Aorta (tissue), 5 donors: ENCODE results near the gene SLC31A1. TPM values are rescaled to one million over a fixed set of nuclear protein-coding genes. Genes with fewer than 3 reads are reported as not detected.
"Not testable (repeated sequence)": the region's sequence is repeated elsewhere in the genome, so short reads cannot be mapped to it uniquely, and the experiment has no call there.

Experiments used
- ATAC-seq: fragments of 200-7000 bp; cut with Tn5 transposase; one replicate; pipeline ENCODE4 v1.9.1; 2022; ENCODE audit warnings: moderate library complexity; ENCODE audit not compliant: low FRiP score
- DNase-seq, 2 donors: peaks; one replicate each; pipeline ENCODE4 v3.0.0-alpha.2; 2020
- H3K27ac ChIP-seq, 2 donors: one replicate each; pipeline ENCODE4 v1.5.1; 2013; ENCODE audit warnings: low read length in 2 of 2, mild to moderate bottlenecking in 2 of 2, moderate library complexity in 2 of 2, control low read depth in 1 of 2, inconsistent platforms in 1 of 2, low read depth in 1 of 2
- H3K27me3 ChIP-seq, 2 donors: one replicate each; pipeline ENCODE4 v1.6.1; 2013; ENCODE audit warnings: control low read depth in 1 of 2, low read length in 1 of 2, mild to moderate bottlenecking in 1 of 2, moderate library complexity in 1 of 2; ENCODE audit not compliant: insufficient read depth in 2 of 2, control insufficient read depth in 1 of 2
- H3K36me3 ChIP-seq, 2 donors: one replicate each; pipeline ENCODE4 v1.6.1; 2013; ENCODE audit warnings: control low read depth in 1 of 2, low read length in 1 of 2, mild to moderate bottlenecking in 1 of 2; ENCODE audit not compliant: insufficient read depth in 2 of 2, control insufficient read depth in 1 of 2
- H3K4me1 ChIP-seq, 2 donors: one replicate each; pipeline ENCODE4 v1.6.1; 2013; ENCODE audit warnings: low read length in 2 of 2, control low read depth in 1 of 2, mild to moderate bottlenecking in 1 of 2, moderate library complexity in 1 of 2; ENCODE audit not compliant: insufficient read depth in 2 of 2, control insufficient read depth in 1 of 2
- H3K4me3 ChIP-seq, 2 donors: one replicate each; pipeline ENCODE4 v1.5.1; 2013; ENCODE audit warnings: low read length in 2 of 2, control low read depth in 1 of 2, mild to moderate bottlenecking in 1 of 2
- H3K9me3 ChIP-seq: one replicate; pipeline ENCODE4 v1.6.1; 2013; ENCODE audit warnings: mild to moderate bottlenecking, low read length; ENCODE audit not compliant: control insufficient read depth
- WGBS, 2 donors: extraction: QIAGEN DNeasy Blood & Tissue Kit; methylation state at CpG; one replicate each; pipeline ENCODE4 v1.1.7; 2013; 5-methylcytosine and 5-hydroxymethylcytosine counted together
- intact Hi-C, 2 donors: fragments of 100-400 bp; cut with DNase I; formaldehyde crosslinking; loops; one replicate each; pipeline versions ENCODE4 v1.14.2 to v1.15.0; 2022
- polyA plus RNA-seq, 2 donors: library from polyadenylated mRNA; stranded (reverse); fragments of 200-250 nt; gene quantifications; one replicate each; pipeline ENCODE4 v1.2.3, GENCODE V29; 2013
- total RNA-seq, 2 donors: library from RNA; stranded (reverse); fragmentation: NEBNext Ultra II Directional; extraction: Animal tissue kit (Norgen Biotek cat#: 25700); gene quantifications; one replicate each; pipeline ENCODE4 v1.2.1, GENCODE V29; 2021
- donor health status: healthy with polysubstance abuse.
- donor health status: Bipolar disorder and iron deficiency.
- donor health status: DM: no; HTN: no; CAD: no.
- donor health status: DM: no; HTN: no; CAD: no.
- donor health status: DM: yes; HTN: yes; CAD: no.

SLC31A1 gene
- total and polyA plus RNA-seq, 4 donors = 6.0 to 17.1 (median 13.0) TPM

DNA sequence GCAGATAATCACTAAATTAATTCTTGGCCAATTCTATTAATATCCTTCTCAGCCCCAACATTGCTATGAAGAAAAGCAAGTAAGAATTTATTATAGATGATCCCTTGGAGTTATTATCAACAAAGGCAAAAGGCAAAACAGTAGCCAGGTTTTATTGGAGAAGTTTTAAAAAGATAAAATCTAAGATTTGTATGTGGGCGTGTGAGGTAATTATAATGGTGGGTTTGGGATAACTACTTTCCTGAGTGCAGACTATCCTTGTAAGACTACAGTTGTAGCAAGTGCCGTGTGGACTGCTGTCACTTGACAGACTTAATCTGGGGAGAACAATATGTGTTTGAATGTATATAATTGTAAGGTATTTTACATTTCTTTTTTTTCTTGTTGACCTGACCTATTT, 23.2 kb downstream of the SLC31A1 start:
- no peaks in the 10 kb centered on the region for H3K27me3 ChIP-seq
- DNase-seq (no peak), ATAC-seq (no peak)
- H3K4me1 ChIP-seq = no peaks in the 10 kb centered on the region
- H3K9me3 ChIP-seq = no peaks in the 10 kb centered on the region
- H3K4me3 ChIP-seq = no peak overlapping the region
- H3K27ac ChIP-seq = no peak overlapping the region
- 94 to 97% methylated on average over 2 of the region's 2 CpGs for WGBS, 2 donors
- H3K36me3 ChIP-seq = no peaks in the 10 kb centered on the region
- intact Hi-C loops = no loop called here

GRCh38 chr9:113245894-113246293, 24.6 kb downstream of the SLC31A1 start:
- Histone ChIP-seq H3K4me3 (no peak overlapping the region), H3K4me1 (no peaks in the 10 kb centered on the region), H3K36me3 (no peaks in the 10 kb centered on the region), H3K27ac (no peak overlapping the region), H3K27me3 (no peaks in the 10 kb centered on the region), H3K9me3 (no peaks in the 10 kb centered on the region)
- ATAC-seq (no peak), DNase-seq (no peak)
- intact Hi-C loops = no loop called here
- WGBS, 2 donors = 90 to 92% methylated on average over 4 of the region's 4 CpGs

DNA sequence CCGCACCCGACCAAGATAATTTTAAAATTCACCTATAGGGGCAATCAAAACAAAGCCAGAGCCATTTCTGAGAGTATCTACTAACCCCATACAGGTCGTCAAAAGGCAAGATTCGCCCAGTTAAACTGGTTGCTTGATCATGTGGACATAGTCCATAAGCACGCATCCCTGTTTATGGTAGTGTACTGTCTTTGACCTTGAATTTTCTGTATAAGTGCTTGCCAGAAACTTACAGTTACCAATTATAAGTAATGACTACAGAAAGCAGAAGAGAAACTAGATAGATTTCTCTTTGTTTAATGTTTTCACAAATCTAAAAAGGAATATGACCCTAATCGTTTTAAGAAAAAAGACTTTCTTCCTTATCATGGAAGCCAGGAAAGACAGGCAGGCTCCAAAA, 25.6 kb downstream of the SLC31A1 start:
- H3K4me1 ChIP-seq = no peaks in the 10 kb centered on the region
- H3K27me3 ChIP-seq = no peaks in the 10 kb centered on the region
- intact Hi-C loops = no loop called here
- ATAC-seq (no peak), DNase-seq (no peak)
- WGBS, 2 donors = 88 to 89% methylated on average over 6 of the region's 6 CpGs
- H3K4me3 ChIP-seq = no peak overlapping the region
- H3K9me3 ChIP-seq = no peaks in the 10 kb centered on the region
- no peak overlapping the region for H3K27ac ChIP-seq
- no peaks in the 10 kb centered on the region for H3K36me3 ChIP-seq

GRCh38 chr9:113247640-113248039, 26.3 kb downstream of the SLC31A1 start:
- no peak overlapping the region for H3K4me3 ChIP-seq
- intact Hi-C loops = no loop called here
- H3K9me3 ChIP-seq = no peaks in the 10 kb centered on the region
- no peak for ATAC-seq
- no peaks in the 10 kb centered on the region for H3K4me1 ChIP-seq
- no peak overlapping the region for H3K27ac ChIP-seq
- DNase-seq = no peak
- H3K36me3 ChIP-seq = no peaks in the 10 kb centered on the region
- no peaks in the 10 kb centered on the region for H3K27me3 ChIP-seq

- H3K4me1 ChIP-seq, H3K27me3 ChIP-seq, intact Hi-C loops, ATAC-seq, H3K27ac ChIP-seq, H3K9me3 ChIP-seq, H3K36me3 ChIP-seq, H3K4me3 ChIP-seq, DNase-seq: not testable (repeated sequence)
- 98 to 100% methylated on average over 2 of the region's 2 CpGs for WGBS, 2 donors
These were observed 28.3 kb downstream of the SLC31A1 start for GRCh38 chr9:113249661-113250060.

DNA sequence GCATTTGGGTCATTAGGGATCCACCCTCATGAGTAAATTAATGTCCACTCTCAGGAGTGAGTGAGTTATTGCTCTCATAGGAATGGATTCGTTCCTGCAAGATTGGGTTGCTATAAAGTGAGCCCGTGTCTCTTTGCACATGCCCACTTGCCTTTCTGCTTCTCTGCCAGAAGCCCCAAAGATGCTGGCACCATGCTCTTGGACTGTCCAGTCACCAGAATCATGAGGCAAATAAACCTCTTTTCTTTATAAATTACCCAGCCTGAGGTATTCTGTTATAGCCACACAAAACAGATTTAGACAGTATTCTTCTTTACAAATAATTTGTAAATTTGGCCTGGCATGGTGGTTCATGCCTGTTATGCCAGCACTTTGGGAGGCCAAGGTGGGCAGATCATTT, 29.5 kb downstream of the SLC31A1 start:
- Histone ChIP-seq H3K27ac (no peak overlapping the region), H3K27me3 (no peaks in the 10 kb centered on the region), H3K4me3 (no peak overlapping the region), H3K4me1 (no peaks in the 10 kb centered on the region), H3K36me3 (no peaks in the 10 kb centered on the region), H3K9me3 (no peaks in the 10 kb centered on the region)
- ATAC-seq = no peak
- intact Hi-C loops = no loop called here
- no peak for DNase-seq
- WGBS, 2 donors = 78 to 83% methylated on average over 2 of the region's 2 CpGs

GRCh38 chr9:113254991-113255390, 33.6 kb downstream of the SLC31A1 start:
- WGBS, 2 donors = 95 to 97% methylated on average over 1 of the region's 1 CpG
- no peak overlapping the region for H3K4me3 ChIP-seq
- DNase-seq (no peak), ATAC-seq (no peak)
- intact Hi-C loops = no loop called here
- no peak overlapping the region for H3K27ac ChIP-seq
- no peaks in the 10 kb centered on the region for H3K4me1 ChIP-seq
- no peaks in the 10 kb centered on the region for H3K27me3 ChIP-seq
- H3K36me3 ChIP-seq = peaks cover 5 to 10% of the 10 kb centered on the region in 2 donors
- no peaks in the 10 kb centered on the region for H3K9me3 ChIP-seq

GRCh38 chr9:113255438-113255837, 34.1 kb downstream of the SLC31A1 start:
- DNase-seq = no peak
- H3K36me3 ChIP-seq = peaks cover 5 to 10% of the 10 kb centered on the region in 2 donors
- H3K4me3 ChIP-seq = no peak overlapping the region
- H3K9me3 ChIP-seq = no peaks in the 10 kb centered on the region
- no peak for ATAC-seq
- no peak overlapping the region for H3K27ac ChIP-seq
- intact Hi-C loops = no loop called here
- 94 to 95% methylated on average over 6 of the region's 6 CpGs for WGBS, 2 donors
- H3K27me3 ChIP-seq = no peaks in the 10 kb centered on the region
- H3K4me1 ChIP-seq = no peaks in the 10 kb centered on the region

- 96 to 99% methylated on average over 3 of the region's 3 CpGs for WGBS, 2 donors
- Histone ChIP-seq H3K4me1 (no peaks in the 10 kb centered on the region), H3K4me3 (no peak overlapping the region), H3K9me3 (no peaks in the 10 kb centered on the region), H3K27me3 (no peaks in the 10 kb centered on the region), H3K27ac (no peak overlapping the region), H3K36me3 (peaks cover 5 to 13% of the 10 kb centered on the region in 2 donors)
- ATAC-seq (no peak), DNase-seq (no peak)
- intact Hi-C loops = no loop called here
These were observed 36.5 kb downstream of the SLC31A1 start for GRCh38 chr9:113257863-113258262.
